HepG2 (cell line): Measurements from ENCODE around the gene TMX2. TPM values are rescaled to one million over a fixed set of nuclear protein-coding genes. Genes with fewer than 3 reads are reported as not detected.
A peak's percentile ranks its signal among the peaks of the same experiment; 100 is the strongest.

Experiments
- AKAP8 ChIP-seq: sonication (generic); formaldehyde crosslinking; IDR thresholded peaks from 2 replicates; pipeline ENCODE4 v1.5.1; 2020; ENCODE audit warnings: mild to moderate bottlenecking, missing genetic modification reagents
- CHD4 ChIP-seq: fragments of 200-600 bp; sonication (generic); IDR thresholded peaks from 2 replicates; pipeline ENCODE4 v1.7.0; 2017; ENCODE audit warnings: mild to moderate bottlenecking, low read length, borderline replicate concordance
- EP300 ChIP-seq, 3 experiments: sonication (generic) in 1 of 3; formaldehyde crosslinking in 1 of 3; IDR thresholded peaks; 2 replicates each; pipeline versions ENCODE4 v1.5.1 to v1.6.1; 2011 to 2020; ENCODE audit warnings: low read depth in 2 of 3, low read length in 2 of 3, borderline replicate concordance in 1 of 3, improper control_type of control experiment in 1 of 3, mild to moderate bottlenecking in 1 of 3, missing genetic modification reagents in 1 of 3, moderate library complexity in 1 of 3
- HHEX ChIP-seq: IDR thresholded peaks from 2 replicates; pipeline ENCODE4 v1.6.1; 2016; ENCODE audit warnings: control low read depth
- HNRNPL ChIP-seq: fragments of 200-400 bp; formaldehyde crosslinking; IDR thresholded peaks from 2 replicates; pipeline ENCODE4 v1.6.1; 2017; ENCODE audit warnings: mild to moderate bottlenecking, low read depth, low read length
- IKZF5 ChIP-seq: IDR thresholded peaks from 2 replicates; pipeline ENCODE4 v1.6.1; 2018; ENCODE audit warnings: missing genetic modification reagents, mild to moderate bottlenecking, missing compliant biosample characterization
- KLF9 ChIP-seq: IDR thresholded peaks from 2 replicates; pipeline ENCODE4 v1.6.1; 2016; ENCODE audit warnings: low read depth
- MTA3 ChIP-seq: sonication (generic); formaldehyde crosslinking; IDR thresholded peaks from 2 replicates; pipeline ENCODE4 v1.4.0; 2020; ENCODE audit warnings: missing genetic modification reagents
- NR2F2 ChIP-seq: IDR thresholded peaks from 2 replicates; pipeline ENCODE4 v1.6.1; 2012; ENCODE audit warnings: low read depth, inconsistent platforms, borderline replicate concordance
- RFXAP ChIP-seq: sonication (generic); formaldehyde crosslinking; IDR thresholded peaks from 2 replicates; pipeline ENCODE4 v1.4.0; 2020; ENCODE audit warnings: missing genetic modification reagents, borderline replicate concordance
- SCMH1 ChIP-seq: sonication (generic); formaldehyde crosslinking; IDR thresholded peaks from 2 replicates; pipeline ENCODE4 v1.9.0; 2021; ENCODE audit warnings: missing genetic modification reagents, mild to moderate bottlenecking, borderline replicate concordance
- SP4 ChIP-seq: sonication (generic); formaldehyde crosslinking; IDR thresholded peaks from 2 replicates; pipeline ENCODE4 v1.8.1; 2023; ENCODE audit warnings: mild to moderate bottlenecking, missing genetic modification reagents
- STAG1 ChIP-seq: sonication (generic); formaldehyde crosslinking; IDR thresholded peaks from 2 replicates; pipeline ENCODE4 v1.4.0; 2020; ENCODE audit warnings: missing genetic modification reagents
- TEAD3 ChIP-seq: optimal IDR thresholded peaks from 2 replicates; pipeline ENCODE3; 2016; ENCODE audit warnings: borderline replicate concordance
- TEF ChIP-seq: sonication (generic); formaldehyde crosslinking; IDR thresholded peaks from 2 replicates; pipeline ENCODE4 v1.5.0; 2020; ENCODE audit warnings: missing genetic modification reagents
- TFDP2 ChIP-seq: sonication (generic); formaldehyde crosslinking; IDR thresholded peaks from 2 replicates; pipeline ENCODE4 v1.4.0; 2020; ENCODE audit warnings: missing genetic modification reagents
- THYN1 ChIP-seq: sonication (generic); formaldehyde crosslinking; IDR thresholded peaks from 2 replicates; pipeline ENCODE4 v1.8.1; 2023; ENCODE audit warnings: low read depth, mild to moderate bottlenecking, moderate library complexity, missing genetic modification reagents, borderline replicate concordance
- ZNF142 ChIP-seq: sonication (generic); formaldehyde crosslinking; IDR thresholded peaks from 2 replicates; pipeline ENCODE4 v1.4.0; 2020; ENCODE audit warnings: missing genetic modification reagents
- ZNF24 ChIP-seq: fragments of 450-650 bp; IDR thresholded peaks from 2 replicates; pipeline ENCODE4 v1.6.1; 2017; ENCODE audit warnings: antibody characterized with exemption, mild to moderate bottlenecking
- ZNF430 ChIP-seq: sonication (generic); formaldehyde crosslinking; IDR thresholded peaks from 2 replicates; pipeline ENCODE4 v1.9.0; 2021; ENCODE audit warnings: mild to moderate bottlenecking, missing genetic modification reagents
- ZNF7 ChIP-seq: IDR thresholded peaks from 2 replicates; pipeline ENCODE4 v1.6.1; 2016; ENCODE audit warnings: missing biosample characterization, missing genetic modification reagents
- polyA plus RNA-seq, 8 experiments: library from polyadenylated mRNA; depleted of rRNA in 3 of 8; stranded (reverse) in 7 of 8; unstranded in 1 of 8; fragments of >200 nt; fragmentation: Illumina TruSeq in 4 of 8; extraction: Trizol in 4 of 8; gene quantifications; 2 replicates each; pipeline versions ENCODE4 v1.2.1 to v1.2.3, GENCODE V29; 2011 to 2016; ENCODE audit warnings: low read depth in 4 of 8, missing spikeins in 1 of 8, mixed read lengths in 1 of 8; ENCODE audit not compliant: insufficient read depth in 1 of 8
- total RNA-seq, 5 experiments: library from RNA; depleted of rRNA; stranded (reverse); fragments of >200 nt; fragmentation: Illumina TruSeq; extraction: Trizol; gene quantifications; 2 replicates each; pipeline ENCODE4 v1.2.3, GENCODE V29; 2016; ENCODE audit warnings: low read depth in 1 of 5

TMX2 gene
- total and polyA plus RNA-seq, 2 of the 13 experiments (the other 11 are each of a cell fraction or from before 2014, with no cell fraction given) = 84.5 to 129 TPM

- TF ChIP-seq EP300 (IDR thresholded peaks at IDR 0.05; ENCODE audit: low read depth in 2 of 2, low read length in 2 of 2) (peak; percentile 87 to 96), EP300 (CRISPR knock-in tag; IDR thresholded peaks at IDR 0.05; ENCODE audit: borderline replicate concordance) (peak; percentile 90), TEF (CRISPR knock-in tag) (no peak), KLF9 (0 out of 2 replicates have a peak, but pooled peaks have one; percentile 7), CHD4 (peak; percentile 58; the same call in 1 of the 2 replicates), THYN1 (CRISPR knock-in tag) (no peak), HNRNPL (no peak), IKZF5 (CRISPR knock-in tag) (peak; percentile 81), SP4 (CRISPR knock-in tag) (no peak), ZNF142 (peak; percentile 68; the same call in 1 of the 2 replicates), MTA3 (CRISPR knock-in tag) (no peak), TEAD3 (peak; percentile 100), SCMH1 (no peak), ZNF24 (no peak), AKAP8 (CRISPR knock-in tag) (0 out of 2 replicates have a peak, but pooled peaks have one; percentile 25), TFDP2 (CRISPR knock-in tag) (peak; percentile 35; the same call in 1 of the 2 replicates), NR2F2 (no peak), HHEX (CRISPR knock-in tag) (peak; percentile 48; the same call in 1 of the 2 replicates), RFXAP (CRISPR knock-in tag) (peak; percentile 26; the same call in 1 of the 2 replicates), STAG1 (CRISPR knock-in tag) (no peak), ZNF430 (CRISPR knock-in tag) (peak; percentile 76; the same call in 1 of the 2 replicates), ZNF7 (CRISPR knock-in tag) (no peak)
These were observed 66.1 kb downstream of the TMX2 start (continued) for GRCh38 chr11:57778318-57779037.
